K562 (cell line): ENCODE results near the gene TERC. TPM values are rescaled to one million over a fixed set of nuclear protein-coding genes. Genes with fewer than 3 reads are reported as not detected.

Experiments
- CEBPG ChIP-seq, 3 experiments: fragments of 200-800 bp in 1 of 3; sonication (Bioruptor generic) in 1 of 3; sonication (generic) in 1 of 3; formaldehyde crosslinking in 1 of 3; IDR thresholded peaks in 2 of 3; conservative IDR thresholded peaks in 1 of 3; 2 replicates each; pipeline versions ENCODE4 v1.6.1 to v1.8.0; 2016 to 2022; ENCODE audit warnings: missing compliant biosample characterization in 2 of 3, missing genetic modification characterization in 2 of 3, mild to moderate bottlenecking in 1 of 3, missing genetic modification reagents in 1 of 3
- GTF3C2 ChIP-seq: IDR thresholded peaks from 3 replicates; pipeline ENCODE4 v1.6.1; 2011; ENCODE audit warnings: borderline replicate concordance, mild to moderate bottlenecking, moderate library complexity; ENCODE audit not compliant: insufficient read length; ENCODE audit errors: extremely low read depth
- ID3 ChIP-seq, 2 experiments: fragments of 250-450 bp in 1 of 2; fragments of 450-650 bp in 1 of 2; sonication (Bioruptor Pico) in 1 of 2; IDR thresholded peaks; 2 replicates each; pipeline versions ENCODE4 v1.6.1 to v1.8.0; 2016 to 2021; ENCODE audit warnings: mild to moderate bottlenecking in 2 of 2, moderate library complexity in 2 of 2, missing compliant biosample characterization in 1 of 2, missing genetic modification characterization in 1 of 2
- ILF3 ChIP-seq: fragments of 450-650 bp; IDR thresholded peaks from 2 replicates; pipeline ENCODE4 v1.6.1; 2018; ENCODE audit warnings: antibody characterized with exemption, mild to moderate bottlenecking, moderate library complexity, borderline replicate concordance
- NRF1 ChIP-seq, 2 experiments: fragments of 450-650 bp; IDR thresholded peaks in 1 of 2; conservative IDR thresholded peaks in 1 of 2; 2 replicates each; pipeline ENCODE4 v1.6.1; 2014; ENCODE audit warnings: mild to moderate bottlenecking in 2 of 2
- SLC30A9 ChIP-seq: fragments of 250-450 bp; sonication (Bioruptor Pico); IDR thresholded peaks from 2 replicates; pipeline ENCODE4 v1.8.0; 2022; ENCODE audit warnings: mild to moderate bottlenecking, moderate library complexity
- SMARCA5 ChIP-seq: fragments of 450-650 bp; IDR thresholded peaks from 2 replicates; pipeline ENCODE4 v1.6.1; 2016
- SRSF3 ChIP-seq: fragments of 200-400 bp; formaldehyde crosslinking; IDR thresholded peaks from 2 replicates; pipeline ENCODE4 v1.6.1; 2016; ENCODE audit warnings: mild to moderate bottlenecking, low read length, moderate library complexity; ENCODE audit not compliant: insufficient read depth
- ZFP1 ChIP-seq: fragments of 450-650 bp; formaldehyde crosslinking; IDR thresholded peaks from 2 replicates; pipeline ENCODE4 v1.4.0; 2020; ENCODE audit warnings: mild to moderate bottlenecking, mixed read lengths
- ZNF146 ChIP-seq: IDR thresholded peaks from one replicate; pipeline ENCODE4 v1.6.1; 2018; ENCODE audit warnings: missing compliant biosample characterization; ENCODE audit not compliant: unreplicated experiment
- ZNF263 ChIP-seq: sonication (generic); formaldehyde crosslinking; IDR thresholded peaks from 2 replicates; pipeline ENCODE4 v1.8.0; 2022; ENCODE audit warnings: mild to moderate bottlenecking, missing genetic modification reagents, borderline replicate concordance
- ZNF668 ChIP-seq: fragments of 250-450 bp; sonication (Bioruptor Pico); IDR thresholded peaks from 2 replicates; pipeline ENCODE4 v1.8.0; 2022; ENCODE audit warnings: mild to moderate bottlenecking, inconsistent platforms
- polyA plus RNA-seq, 8 experiments: library from polyadenylated mRNA; depleted of rRNA in 4 of 8; stranded (reverse) in 5 of 8; unstranded in 3 of 8; fragments of >200 nt; fragmentation: Nextera tagmentation in 2 of 8; fragmentation: Illumina TruSeq in 1 of 8; extraction: Ambion mirVana in 2 of 8; extraction: Trizol in 1 of 8; gene quantifications; 2 replicates each; pipeline versions ENCODE4 v1.2.1 to v1.2.3, GENCODE V29; 2011 to 2014; ENCODE audit warnings: inconsistent platforms in 1 of 8, missing spikeins in 1 of 8
- total RNA-seq, 7 experiments: library from RNA; depleted of rRNA in 6 of 7; stranded (reverse); fragments of >200 nt in 6 of 7; fragmentation: Illumina TruSeq in 2 of 7; extraction: Trizol in 2 of 7; gene quantifications; 2 replicates each; pipeline versions ENCODE4 v1.2.1 to v1.2.3, GENCODE V29; 2011 to 2021; ENCODE audit warnings: low replicate concordance in 1 of 7
- TF ChIP-seq, protein P1 (sequence below), 2 experiments: fragments of 450-650 bp; formaldehyde crosslinking in 1 of 2; IDR thresholded peaks; 2 replicates each; pipeline versions ENCODE4 v1.4.0 to v1.6.1; 2014 to 2020; ENCODE audit warnings: mild to moderate bottlenecking in 2 of 2, borderline replicate concordance in 1 of 2, low read depth in 1 of 2

The TERC gene
- total and polyA plus RNA-seq, 9 of the 15 experiments (the other 6 are each of a cell fraction or from before 2014, with no cell fraction given) = 0.77 to 234 (median 27.9) TPM; not detected in 3

DNA sequence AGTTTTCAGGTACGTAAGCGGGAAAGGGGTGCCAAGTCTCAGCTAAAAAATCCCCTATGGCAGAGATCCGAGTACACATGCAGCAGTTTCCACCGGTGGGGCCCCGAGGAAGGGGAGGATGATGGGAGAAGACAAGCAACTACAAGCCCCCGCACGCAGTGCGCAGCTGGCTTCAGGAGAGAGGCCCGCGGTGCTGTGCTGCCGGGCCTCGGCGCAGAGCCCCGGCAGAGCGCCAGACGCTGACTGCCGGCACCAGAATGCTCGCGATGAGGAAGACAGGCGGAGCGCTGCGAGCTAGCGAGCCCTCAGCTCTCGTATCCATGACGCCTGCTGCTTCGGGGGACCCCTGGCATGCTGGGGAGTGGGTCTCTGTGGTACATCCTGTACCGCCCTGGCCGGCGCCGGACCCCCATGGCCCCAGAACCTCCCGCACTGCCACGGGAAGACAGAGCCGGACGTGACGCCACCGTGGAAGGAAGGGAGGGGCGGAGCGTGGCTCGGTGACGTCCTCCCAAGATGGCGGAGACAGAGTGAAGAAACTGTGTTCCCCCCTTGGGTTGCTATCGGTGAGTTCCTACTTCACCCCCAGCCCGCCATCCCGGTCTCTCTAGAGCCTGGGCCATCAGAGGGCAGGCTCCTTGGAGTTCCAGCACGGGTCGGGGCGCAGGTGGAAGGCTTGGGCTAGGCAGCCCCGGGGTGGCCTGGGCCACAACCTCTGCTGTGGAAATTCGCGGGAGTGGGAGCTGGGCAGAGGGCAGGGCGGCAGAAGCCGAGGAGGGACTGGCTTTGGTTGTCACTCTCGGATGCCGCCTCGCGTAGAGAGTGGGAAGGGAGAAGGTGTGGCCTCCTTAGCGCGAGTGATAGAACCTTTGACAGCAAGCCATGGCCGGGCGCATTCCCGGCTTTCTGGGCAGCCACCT, 8.3 kb upstream of the TERC start, which contains the start of gene MYNN (continued):
- TF ChIP-seq, protein P1, sequence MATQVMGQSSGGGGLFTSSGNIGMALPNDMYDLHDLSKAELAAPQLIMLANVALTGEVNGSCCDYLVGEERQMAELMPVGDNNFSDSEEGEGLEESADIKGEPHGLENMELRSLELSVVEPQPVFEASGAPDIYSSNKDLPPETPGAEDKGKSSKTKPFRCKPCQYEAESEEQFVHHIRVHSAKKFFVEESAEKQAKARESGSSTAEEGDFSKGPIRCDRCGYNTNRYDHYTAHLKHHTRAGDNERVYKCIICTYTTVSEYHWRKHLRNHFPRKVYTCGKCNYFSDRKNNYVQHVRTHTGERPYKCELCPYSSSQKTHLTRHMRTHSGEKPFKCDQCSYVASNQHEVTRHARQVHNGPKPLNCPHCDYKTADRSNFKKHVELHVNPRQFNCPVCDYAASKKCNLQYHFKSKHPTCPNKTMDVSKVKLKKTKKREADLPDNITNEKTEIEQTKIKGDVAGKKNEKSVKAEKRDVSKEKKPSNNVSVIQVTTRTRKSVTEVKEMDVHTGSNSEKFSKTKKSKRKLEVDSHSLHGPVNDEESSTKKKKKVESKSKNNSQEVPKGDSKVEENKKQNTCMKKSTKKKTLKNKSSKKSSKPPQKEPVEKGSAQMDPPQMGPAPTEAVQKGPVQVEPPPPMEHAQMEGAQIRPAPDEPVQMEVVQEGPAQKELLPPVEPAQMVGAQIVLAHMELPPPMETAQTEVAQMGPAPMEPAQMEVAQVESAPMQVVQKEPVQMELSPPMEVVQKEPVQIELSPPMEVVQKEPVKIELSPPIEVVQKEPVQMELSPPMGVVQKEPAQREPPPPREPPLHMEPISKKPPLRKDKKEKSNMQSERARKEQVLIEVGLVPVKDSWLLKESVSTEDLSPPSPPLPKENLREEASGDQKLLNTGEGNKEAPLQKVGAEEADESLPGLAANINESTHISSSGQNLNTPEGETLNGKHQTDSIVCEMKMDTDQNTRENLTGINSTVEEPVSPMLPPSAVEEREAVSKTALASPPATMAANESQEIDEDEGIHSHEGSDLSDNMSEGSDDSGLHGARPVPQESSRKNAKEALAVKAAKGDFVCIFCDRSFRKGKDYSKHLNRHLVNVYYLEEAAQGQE (IDR thresholded peaks at IDR 0.05; ENCODE audit: borderline replicate concordance) = no peak
- TF ChIP-seq, protein P1 (CRISPR knock-in tag; IDR thresholded peaks at IDR 0.05; ENCODE audit: low read depth) = no peak
- TF ChIP-seq CEBPG (CRISPR knock-in tag; IDR thresholded peaks at IDR 0.05) (peak; percentile 73; the same call in 1 of the 2 replicates), CEBPG (tag; conservative IDR thresholded peaks at IDR 0.05 in 1 of 2, IDR thresholded peaks at IDR 0.05 in 1 of 2) (peak in 1 of 2 experiments; percentile 66; a peak in 2 of 4 replicates), ZNF146 (CRISPR knock-in tag) (no peak), ID3 (CRISPR knock-in tag; IDR thresholded peaks at IDR 0.05) (no peak), ID3 (tag; IDR thresholded peaks at IDR 0.05) (no peak; the same call in 1 of the 2 replicates), ZNF263 (CRISPR knock-in tag) (0 out of 2 replicates have a peak, but pooled peaks have one; percentile 9), ZNF668 (CRISPR knock-in tag) (no peak), ZFP1 (CRISPR knock-in tag) (0 out of 2 replicates have a peak, but pooled peaks have one; percentile 17), ILF3 (no peak), NRF1 (conservative IDR thresholded peaks at IDR 0.05 in 1 of 2, IDR thresholded peaks at IDR 0.05 in 1 of 2) (no peak), SRSF3 (no peak), SMARCA5 (peak; percentile 63; the same call in 1 of the 2 replicates), GTF3C2 (peak; percentile 23), SLC30A9 (CRISPR knock-in tag) (no peak)
